DMS114 treated with DMSO at 0.1 percent for 48 hours (cell line): Measurements from ENCODE around the gene SLC39A11.

Experiments used
- DNase-seq: peaks from one replicate; lab custom pipeline; 2025; ENCODE audit not compliant: unreplicated experiment; lab: John Stamatoyannopoulos, UW

The SLC39A11 gene

DNA sequence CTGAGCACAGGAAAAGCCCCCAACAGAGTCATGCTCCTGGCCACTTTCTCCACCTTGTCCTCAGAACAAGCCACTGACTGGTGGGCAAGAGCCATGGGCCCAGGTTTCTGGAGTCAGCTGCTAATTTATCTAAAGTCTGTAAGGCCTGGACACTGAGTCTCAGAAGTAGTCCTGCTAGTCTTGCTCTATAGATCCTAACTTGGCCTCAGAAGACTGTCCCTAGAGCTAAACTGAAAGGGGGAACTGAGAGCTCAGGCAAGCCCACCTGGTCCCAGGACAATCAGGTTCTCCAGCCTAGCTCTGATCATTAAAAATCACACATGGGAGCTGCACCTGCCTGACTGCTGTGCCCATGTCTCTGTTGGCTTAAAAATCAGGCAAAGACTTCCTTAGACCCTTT is 485.8 kb downstream of the SLC39A11 start:
- no peak for DNase-seq

GRCh38 chr17:72605543-72605942 is 486.9 kb downstream of the SLC39A11 start:
- DNase-seq = no peak

DNA sequence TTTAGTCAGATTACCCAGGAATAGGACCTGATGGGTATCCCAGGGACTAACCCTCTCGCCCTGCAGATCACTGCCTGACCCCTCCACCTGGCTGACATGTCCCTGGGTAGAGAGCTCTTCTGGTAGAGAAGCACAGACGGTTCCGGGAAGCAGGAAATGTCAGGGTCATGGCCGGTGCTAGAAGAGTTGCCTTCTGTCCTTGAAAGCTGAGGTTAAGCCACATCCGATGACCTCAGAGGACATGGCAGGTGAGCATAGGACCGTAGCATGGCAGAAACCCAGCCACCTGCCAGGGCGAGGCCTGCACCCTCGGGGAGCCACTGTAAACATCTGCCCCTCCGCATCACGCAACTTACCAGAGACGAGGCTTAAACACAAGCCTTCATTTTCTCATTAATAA is 488.0 kb downstream of the SLC39A11 start:
- no peak for DNase-seq

DNA sequence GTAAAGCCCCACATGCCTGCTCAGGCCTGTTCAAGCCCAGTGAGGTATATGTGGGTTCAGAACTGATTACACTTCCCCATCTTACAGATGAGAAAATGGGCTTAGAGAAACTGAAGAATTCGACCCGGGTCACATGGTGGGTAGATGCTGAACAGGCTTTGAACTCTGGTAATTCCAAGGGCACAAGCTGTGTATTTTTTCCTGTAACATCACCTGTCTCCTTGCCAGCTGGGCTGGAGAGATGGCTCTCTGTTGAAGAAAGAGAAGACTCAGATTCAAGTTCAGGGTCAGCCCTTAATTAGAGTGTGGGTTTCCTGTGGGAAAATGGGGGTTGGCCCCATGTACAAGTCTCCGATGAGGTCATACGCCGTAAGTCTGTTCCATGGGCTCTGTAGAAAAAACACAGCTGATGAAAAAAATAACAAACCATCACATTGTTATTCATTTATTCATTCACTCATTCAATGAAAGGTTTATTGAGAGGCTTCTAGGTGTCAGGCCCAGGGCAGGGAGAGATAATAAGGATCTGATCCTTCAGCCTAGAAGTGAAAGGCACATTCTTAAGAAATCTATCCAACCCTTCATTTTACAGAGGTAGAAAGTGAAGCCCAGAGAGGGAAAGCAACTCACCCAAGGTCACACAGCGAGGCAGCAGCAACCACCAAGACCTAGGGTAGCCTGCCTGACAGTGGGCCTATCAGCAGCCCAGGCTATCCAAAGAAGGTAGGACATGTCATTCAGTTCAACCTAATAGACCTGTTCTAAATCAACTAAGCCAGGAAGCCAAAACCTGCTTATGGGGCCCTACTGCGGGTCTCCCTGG is 488.9 kb downstream of the SLC39A11 start:
- DNase-seq = no peak

DNA sequence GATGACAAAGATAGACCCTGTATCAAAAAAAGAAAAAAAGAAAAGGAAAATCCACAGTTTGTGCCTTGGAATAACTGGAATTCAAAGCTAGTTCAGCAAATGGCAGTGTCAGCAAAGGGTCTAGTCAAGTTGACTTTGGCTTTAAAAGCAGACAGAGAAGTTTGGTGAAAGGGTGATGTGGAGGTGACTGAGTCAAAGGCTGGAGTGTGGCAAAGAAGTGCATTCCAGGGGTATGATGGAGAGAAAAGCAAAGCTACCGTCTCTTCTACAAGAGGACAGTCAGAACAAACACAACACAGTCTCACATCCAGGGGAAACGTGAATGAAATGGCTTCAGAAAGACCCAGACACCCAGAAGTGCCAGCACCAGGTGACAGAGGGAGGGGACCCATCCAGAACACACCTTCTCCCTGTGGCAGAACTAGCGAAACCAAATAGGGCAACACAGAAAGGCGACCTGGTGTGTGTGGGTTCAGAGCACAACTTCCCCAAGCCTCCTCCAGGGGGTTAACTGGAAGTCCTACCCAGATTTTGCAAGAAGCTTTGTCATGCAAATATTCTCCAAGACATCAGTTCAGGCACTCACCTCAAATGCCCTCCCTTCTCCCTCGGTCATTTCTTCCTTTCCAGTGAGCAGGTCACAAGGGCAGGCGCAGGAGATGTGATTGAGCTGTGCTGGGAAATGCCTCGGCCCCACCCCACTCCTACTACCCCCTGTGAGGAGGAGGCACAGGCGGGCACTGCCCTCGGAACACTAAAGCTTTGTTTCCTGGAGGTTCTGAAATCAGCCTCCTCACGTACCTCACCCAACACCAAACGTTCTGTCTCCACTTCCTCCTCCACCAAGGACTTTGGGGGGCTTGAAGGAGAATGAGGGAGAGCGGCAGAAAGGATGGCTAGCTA is 489.7 kb downstream of the SLC39A11 start:
- no peak for DNase-seq

- DNase-seq = no peak
Observed at GRCh38 chr17:72600934-72601333, 491.6 kb downstream of the SLC39A11 start.

- no peak for DNase-seq
Observed at GRCh38 chr17:72599891-72600290, 492.6 kb downstream of the SLC39A11 start.

DNA sequence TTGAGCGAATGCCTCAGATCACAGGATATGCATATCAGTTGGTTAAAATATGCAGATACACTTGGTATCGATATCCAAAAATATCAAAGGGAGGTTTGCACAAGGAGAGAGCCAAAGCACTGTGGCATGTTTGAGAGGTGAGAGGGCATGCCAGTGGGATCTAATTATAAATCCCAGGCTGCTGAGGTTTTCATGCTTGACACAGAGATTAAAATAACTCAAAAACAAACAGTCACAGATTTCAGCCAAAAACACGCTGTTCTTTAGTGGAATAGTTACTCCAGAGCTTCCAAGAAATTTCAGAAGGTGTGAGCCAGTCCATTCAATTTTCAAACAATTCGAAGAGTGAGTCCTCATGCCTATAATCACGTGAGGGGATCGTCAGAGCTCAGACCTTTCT is 493.8 kb downstream of the SLC39A11 start:
- DNase-seq = no peak

GRCh38 chr17:72597354-72598087 is 495.0 kb downstream of the SLC39A11 start:
- DNase-seq = no peak
